Ectodermal cell (in vitro differentiated cells): ENCODE measurements around the gene CGREF1. TPM values are rescaled to one million over a fixed set of nuclear protein-coding genes. Genes with fewer than 3 reads are reported as not detected.

Experiments used
- H3K27ac ChIP-seq: 2 replicates; pipeline ENCODE4 v1.7.0; 2013; ENCODE audit warnings: mild to moderate bottlenecking, low read depth, low read length; ENCODE audit not compliant: insufficient read depth, poor library complexity, severe bottlenecking
- H3K27me3 ChIP-seq: 2 replicates; pipeline ENCODE4 v1.7.0; 2013; ENCODE audit warnings: mild to moderate bottlenecking, low read length; ENCODE audit not compliant: insufficient read depth, control insufficient read depth, poor library complexity, severe bottlenecking
- H3K36me3 ChIP-seq: one replicate; pipeline ENCODE4 v1.7.0; 2013; ENCODE audit warnings: low read length; ENCODE audit not compliant: control insufficient read depth, insufficient read depth
- H3K4me1 ChIP-seq: one replicate; pipeline ENCODE4 v1.7.0; 2013; ENCODE audit warnings: low read length; ENCODE audit not compliant: control insufficient read depth, insufficient read depth
- H3K4me3 ChIP-seq: 2 replicates; pipeline ENCODE4 v1.7.0; 2013; ENCODE audit warnings: low read depth, low read length, control low read depth; ENCODE audit not compliant: insufficient read depth
- H3K9me3 ChIP-seq: 2 replicates; pipeline ENCODE4 v1.7.0; 2013; ENCODE audit warnings: mild to moderate bottlenecking, low read length, moderate library complexity; ENCODE audit not compliant: control insufficient read depth
- WGBS, 2 experiments: methylation state at CpG; one replicate each; pipeline ENCODE4 v1.1.7; 2013; ENCODE audit warnings: missing lambda C conversion rate in 2 of 2; 5-methylcytosine and 5-hydroxymethylcytosine counted together
- polyA plus RNA-seq, 4 experiments: library from polyadenylated mRNA; stranded (reverse); fragments of 50-300 nt; gene quantifications; one replicate each; pipeline ENCODE4 v1.2.3, GENCODE V29; 2013

The CGREF1 gene
- 1.4 TPM for polyA plus RNA-seq (2013, experiment 1 of 4)
- polyA plus RNA-seq (2013, experiment 2 of 4): 1.0 TPM
- 1.4 TPM for polyA plus RNA-seq (2013, experiment 3 of 4)
- 1.1 TPM for polyA plus RNA-seq (2013, experiment 4 of 4)

GRCh38 chr2:27118525-27119329 lies at the start of gene CGREF1:
Gene CGREF1 (minus strand): TSS chr2:27119128. CDS start chr2:27104366, 14,762 bp downstream.
- Histone ChIP-seq H3K27ac (no peak within 1 kb of the TSS), H3K4me1 (peaks cover 12% of the 10 kb centered on the region), H3K27me3 (peaks cover 68% of the 10 kb centered on the region), H3K36me3 (no peaks in the 10 kb centered on the region), H3K9me3 (no peaks in the 10 kb centered on the region), H3K4me3 (peak within 1 kb of the TSS; percentile 34)
- 9 to 10% methylated on average over 84 of the region's 84 CpGs for WGBS, 2 experiments

DNA sequence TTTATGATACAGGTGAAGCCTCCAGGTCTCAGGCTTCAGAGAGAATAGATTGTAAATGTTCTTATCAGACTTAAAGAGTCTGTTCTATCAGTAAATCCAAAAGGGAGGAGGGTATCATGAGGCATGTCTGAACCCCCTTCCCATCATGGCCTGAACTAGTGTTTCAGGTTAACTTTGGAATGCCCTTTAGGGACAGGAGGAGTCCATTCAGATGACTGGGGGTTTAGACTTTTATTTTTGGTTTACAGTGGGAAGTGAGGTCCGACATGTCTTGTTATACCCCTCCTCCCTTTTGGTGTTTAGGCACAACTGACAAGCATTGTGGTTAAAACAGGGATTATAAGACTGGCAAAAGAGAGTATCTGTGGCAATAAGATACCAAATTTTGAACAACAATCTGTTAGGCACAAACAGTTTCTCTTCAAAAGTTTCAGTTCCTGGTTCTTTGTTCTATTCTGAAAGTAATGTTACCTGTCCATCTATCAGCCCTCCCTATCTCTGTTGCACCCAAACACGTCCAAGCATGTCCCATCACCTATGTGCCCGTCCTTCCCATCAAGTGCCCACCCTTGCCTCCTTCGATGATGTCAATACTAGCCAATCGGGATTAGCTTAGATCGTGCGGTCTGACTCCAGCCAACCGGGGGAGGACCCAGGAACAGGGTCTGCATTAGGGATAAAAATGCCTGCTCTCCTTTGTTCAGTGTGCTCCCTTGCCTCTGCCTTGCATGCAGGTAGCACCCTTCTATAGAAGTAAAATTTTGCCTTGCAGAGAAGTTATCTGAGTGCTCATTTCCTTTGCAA lies 46.2 kb upstream of the CGREF1 start:
- peaks cover 3% of the 10 kb centered on the region for H3K27me3 ChIP-seq
- no peaks in the 10 kb centered on the region for H3K9me3 ChIP-seq
- no peaks in the 10 kb centered on the region for H3K36me3 ChIP-seq
- no peak overlapping the region for H3K27ac ChIP-seq
- no peaks in the 10 kb centered on the region for H3K4me1 ChIP-seq
- WGBS, 2 experiments: 92% methylated on average over 8 of the region's 8 CpGs
- H3K4me3 ChIP-seq: no peak overlapping the region

DNA sequence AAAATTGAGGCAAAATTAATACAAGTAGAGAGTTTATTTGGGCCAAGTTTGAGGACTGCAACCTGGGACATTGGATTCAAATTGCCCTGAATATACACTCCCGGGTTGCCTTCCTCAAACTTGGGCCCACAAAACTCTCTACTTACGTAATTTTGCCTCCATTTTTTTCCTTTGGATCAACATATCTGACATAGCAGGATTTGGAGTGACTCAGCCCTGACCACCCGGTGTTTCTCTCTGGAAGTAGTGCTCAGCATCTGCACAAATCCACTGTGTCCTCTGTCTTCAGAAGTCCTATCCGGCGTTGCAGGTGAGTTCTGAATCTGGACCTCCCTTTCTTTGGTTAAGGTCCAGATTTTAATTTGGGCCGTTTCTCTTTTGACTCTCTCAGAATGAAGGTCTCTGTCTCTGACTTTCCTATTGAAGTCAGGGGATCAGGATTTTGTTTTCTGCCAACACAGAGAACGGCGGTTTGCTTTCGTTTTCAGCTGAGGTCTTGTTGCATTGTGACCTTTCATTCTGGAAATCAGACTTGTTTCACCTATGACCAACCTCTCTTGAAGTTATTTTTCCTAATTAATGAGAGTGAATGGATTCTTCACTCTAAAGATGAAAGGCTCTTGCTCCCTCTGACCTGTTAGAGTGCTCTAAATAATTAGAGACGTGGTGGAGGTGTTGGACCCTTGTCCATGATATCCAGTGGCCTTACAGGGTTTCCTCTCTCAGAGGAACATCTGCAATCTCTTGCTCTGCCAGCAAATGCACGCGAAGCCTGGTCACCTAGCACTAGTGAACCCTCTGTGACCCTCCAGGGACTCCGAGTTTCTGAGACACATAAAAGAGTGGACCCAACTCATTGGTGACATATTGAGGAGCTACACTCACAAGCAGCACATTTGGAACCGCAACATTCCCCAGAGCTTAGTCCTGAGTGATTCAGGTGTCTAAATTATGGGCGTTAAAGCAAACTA lies 43.5 kb upstream of the CGREF1 start:
- Histone ChIP-seq H3K4me3 (no peak overlapping the region), H3K4me1 (no peaks in the 10 kb centered on the region), H3K27me3 (no peaks in the 10 kb centered on the region), H3K27ac (no peak overlapping the region), H3K9me3 (no peaks in the 10 kb centered on the region), H3K36me3 (no peaks in the 10 kb centered on the region)
- WGBS, 2 experiments: 93 to 94% methylated on average over 15 of the region's 15 CpGs

DNA sequence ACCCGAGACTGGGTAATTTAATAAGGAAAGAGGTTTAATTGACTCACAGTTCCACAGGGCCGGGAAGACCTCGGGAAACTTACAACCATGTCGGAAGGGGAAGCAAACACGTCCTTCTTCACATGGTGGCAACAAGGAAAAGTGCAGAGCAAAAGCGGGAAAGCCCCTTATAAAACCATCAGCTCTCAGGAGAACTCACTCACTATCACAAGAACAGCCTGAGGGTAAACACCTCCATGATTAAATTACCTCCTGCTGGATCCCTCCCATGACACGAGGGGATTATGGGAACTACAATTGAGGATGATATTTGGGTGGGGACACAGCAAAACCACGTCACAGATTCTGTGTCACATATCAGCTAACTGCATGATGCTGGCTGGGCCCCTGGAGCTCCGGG lies 41.3 kb upstream of the CGREF1 start:
- Histone ChIP-seq H3K27ac (no peak overlapping the region), H3K4me1 (no peaks in the 10 kb centered on the region), H3K4me3 (no peak overlapping the region), H3K27me3 (no peaks in the 10 kb centered on the region), H3K9me3 (no peaks in the 10 kb centered on the region), H3K36me3 (no peaks in the 10 kb centered on the region)
- 86 to 93% methylated on average over 9 of the region's 9 CpGs for WGBS, 2 experiments

DNA sequence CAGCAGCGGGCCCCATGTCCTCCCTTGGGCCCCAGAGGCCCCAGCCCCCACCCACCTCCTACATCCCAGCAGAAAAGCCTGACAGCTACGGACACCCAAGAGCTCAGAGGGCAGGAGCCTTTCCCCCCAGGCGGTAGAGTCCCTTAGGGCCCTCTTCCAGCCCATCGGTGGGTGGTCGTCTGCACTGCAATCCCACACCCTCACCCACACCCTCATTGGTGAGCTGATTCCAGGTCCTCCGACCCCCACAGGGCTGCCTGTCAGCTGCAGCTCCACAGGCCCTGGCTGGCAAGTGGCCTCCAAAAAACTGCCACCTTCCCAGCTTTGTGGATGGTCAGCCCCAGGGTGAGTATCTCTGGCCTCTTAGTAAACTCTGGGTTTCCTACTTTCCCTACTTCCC lies 40.3 kb upstream of the CGREF1 start:
- WGBS, 2 experiments: 83 to 91% methylated on average over 6 of the region's 6 CpGs
- Histone ChIP-seq H3K4me1 (no peaks in the 10 kb centered on the region), H3K9me3 (no peaks in the 10 kb centered on the region), H3K27me3 (no peaks in the 10 kb centered on the region), H3K27ac (no peak overlapping the region), H3K4me3 (no peak overlapping the region), H3K36me3 (no peaks in the 10 kb centered on the region)

- no peaks in the 10 kb centered on the region for H3K27me3 ChIP-seq
- H3K9me3 ChIP-seq: no peaks in the 10 kb centered on the region
- no peaks in the 10 kb centered on the region for H3K4me1 ChIP-seq
- no peak overlapping the region for H3K4me3 ChIP-seq
- no peaks in the 10 kb centered on the region for H3K36me3 ChIP-seq
- 92 to 93% methylated on average over 6 of the region's 6 CpGs for WGBS, 2 experiments
- H3K27ac ChIP-seq: no peak overlapping the region
Observed at GRCh38 chr2:27158468-27158867, 39.5 kb upstream of the CGREF1 start.

DNA sequence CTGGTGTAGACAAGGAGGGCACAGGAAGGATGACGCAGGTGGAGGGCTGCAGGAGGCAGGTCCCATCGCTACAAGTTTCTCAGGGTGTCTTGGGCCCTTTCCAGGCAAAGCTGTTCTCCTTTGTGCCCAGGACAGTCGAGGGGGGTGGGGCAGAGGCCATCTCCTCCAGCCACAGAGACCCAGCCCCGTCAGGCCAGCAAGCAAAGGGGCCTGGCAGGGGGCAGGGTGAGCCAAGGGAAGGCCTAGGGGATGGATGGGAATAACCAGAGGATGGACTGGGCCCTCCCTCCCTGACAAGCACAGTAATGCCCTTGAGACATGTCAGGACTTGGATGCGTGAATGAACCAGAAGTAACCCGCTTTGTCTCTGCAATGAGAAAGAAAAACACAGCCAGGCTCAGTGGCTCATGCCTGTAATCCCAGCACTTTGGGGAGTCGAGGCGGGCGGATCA lies 36.2 kb upstream of the CGREF1 start:
- H3K9me3 ChIP-seq: no peaks in the 10 kb centered on the region

DNA sequence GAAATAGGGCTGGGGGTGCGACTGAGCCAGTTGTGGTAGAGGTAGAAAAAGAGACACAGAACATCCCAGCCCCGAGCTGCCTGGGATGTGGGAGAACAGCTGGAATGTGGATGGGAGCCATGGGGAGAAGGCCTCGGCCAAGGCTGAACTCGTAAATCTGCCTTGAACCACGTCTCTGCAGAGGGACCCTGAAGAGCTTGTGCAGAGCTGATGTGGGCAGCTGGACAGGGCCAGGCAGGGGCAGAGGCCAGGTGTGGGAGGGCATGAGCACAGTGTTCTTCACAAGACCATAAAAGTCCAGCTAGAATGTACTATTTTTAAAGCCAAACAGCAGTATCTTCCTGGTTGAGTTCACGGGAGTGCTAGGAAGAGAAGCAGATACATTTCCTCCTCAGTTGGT lies 35.6 kb upstream of the CGREF1 start:
- Histone ChIP-seq H3K4me3 (no peak overlapping the region), H3K4me1 (no peaks in the 10 kb centered on the region), H3K27me3 (no peaks in the 10 kb centered on the region), H3K36me3 (no peaks in the 10 kb centered on the region), H3K27ac (no peak overlapping the region), H3K9me3 (no peaks in the 10 kb centered on the region)
- 91 to 92% methylated on average over 6 of the region's 6 CpGs for WGBS, 2 experiments

More for the DNA sequence above, 36.2 kb upstream of the CGREF1 start:
- Histone ChIP-seq H3K27ac (no peak overlapping the region), H3K36me3 (no peaks in the 10 kb centered on the region), H3K4me3 (no peak overlapping the region), H3K27me3 (no peaks in the 10 kb centered on the region), H3K4me1 (no peaks in the 10 kb centered on the region)
- 77 to 83% methylated on average over 9 of the region's 9 CpGs for WGBS, 2 experiments

DNA sequence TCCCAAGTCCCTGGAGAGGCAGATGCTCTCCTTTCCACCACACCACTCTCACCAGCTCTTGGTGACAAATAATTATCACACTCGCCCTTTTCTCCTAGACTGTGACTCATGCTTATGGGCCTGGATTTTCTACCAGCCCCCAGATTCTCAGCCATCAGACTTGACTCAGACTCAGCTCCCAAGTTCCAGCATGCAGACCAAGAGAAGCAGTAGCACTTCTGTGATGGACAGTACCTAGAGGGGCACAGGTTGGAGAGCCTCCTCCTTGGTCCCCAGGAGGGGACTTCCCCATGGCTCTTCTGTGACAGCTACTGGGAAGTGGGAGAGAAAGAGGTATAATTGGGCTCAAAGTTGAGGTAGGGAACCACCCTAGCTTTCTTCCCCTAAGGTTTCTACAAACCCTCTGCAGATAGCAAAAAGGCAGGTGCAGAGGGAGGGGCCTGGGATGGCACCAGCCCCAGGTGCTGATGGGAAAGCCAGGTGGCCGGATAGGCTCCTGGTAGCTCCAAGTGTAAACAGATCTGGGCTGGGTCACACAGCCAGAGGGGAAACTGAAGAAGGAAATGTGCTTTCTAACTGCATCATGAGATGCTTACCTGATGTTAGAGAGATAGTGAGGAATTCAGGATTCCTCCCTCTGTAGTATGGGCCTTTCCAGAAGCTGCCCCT lies 34.0 kb upstream of the CGREF1 start:
- H3K4me3 ChIP-seq: no peak overlapping the region
- no peaks in the 10 kb centered on the region for H3K4me1 ChIP-seq
- no peaks in the 10 kb centered on the region for H3K9me3 ChIP-seq
- no peaks in the 10 kb centered on the region for H3K27me3 ChIP-seq
- H3K36me3 ChIP-seq: no peaks in the 10 kb centered on the region
- WGBS, 2 experiments: 88 to 91% methylated on average over 2 of the region's 2 CpGs
- no peak overlapping the region for H3K27ac ChIP-seq
